Occipital lobe (tissue), 2 donors: Measurements from ENCODE around the gene RAD9A. TPM values are rescaled to one million over a fixed set of nuclear protein-coding genes. Genes with fewer than 3 reads are reported as not detected.

ENCODE experiments used
- DNase-seq: peaks from one replicate; lab custom pipeline; 2025; lab: John Stamatoyannopoulos, UW
- total RNA-seq: library from RNA; depleted of rRNA; stranded (reverse); fragments of >200 nt; gene quantifications from one replicate; pipeline ENCODE4 v1.2.3, GENCODE V29; 2014

RAD9A gene
- total RNA-seq, 1 donor from 2014 or later = 14.0 TPM

- DNase-seq = no peak
Observed at GRCh38 chr11:67408437-67409200, 16.8 kb downstream of the RAD9A start.

DNA sequence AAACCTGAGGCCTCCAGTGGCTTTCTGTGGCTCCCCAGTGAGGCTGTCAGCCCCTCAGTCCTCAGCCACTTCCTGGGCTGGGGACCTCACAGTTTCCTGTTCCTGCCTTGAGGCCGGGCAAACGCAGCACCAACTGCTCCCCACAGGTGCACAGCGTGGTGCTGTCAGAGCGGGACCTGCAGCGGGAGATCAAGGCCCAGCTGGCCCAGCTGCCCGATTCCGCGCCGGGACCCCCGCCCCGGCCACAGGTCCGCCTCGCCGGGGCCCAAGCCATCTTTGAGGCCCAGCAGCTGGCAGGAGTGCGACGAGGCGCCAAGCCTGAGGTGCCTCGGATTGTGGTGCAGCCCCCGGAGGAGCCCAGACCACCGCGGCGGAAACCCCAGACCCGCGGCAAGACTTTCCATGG, 17.5 kb downstream of the RAD9A start:
- DNase-seq = no peak

GRCh38 chr11:67409781-67410368, 18.1 kb downstream of the RAD9A start:
- no peak for DNase-seq

DNA sequence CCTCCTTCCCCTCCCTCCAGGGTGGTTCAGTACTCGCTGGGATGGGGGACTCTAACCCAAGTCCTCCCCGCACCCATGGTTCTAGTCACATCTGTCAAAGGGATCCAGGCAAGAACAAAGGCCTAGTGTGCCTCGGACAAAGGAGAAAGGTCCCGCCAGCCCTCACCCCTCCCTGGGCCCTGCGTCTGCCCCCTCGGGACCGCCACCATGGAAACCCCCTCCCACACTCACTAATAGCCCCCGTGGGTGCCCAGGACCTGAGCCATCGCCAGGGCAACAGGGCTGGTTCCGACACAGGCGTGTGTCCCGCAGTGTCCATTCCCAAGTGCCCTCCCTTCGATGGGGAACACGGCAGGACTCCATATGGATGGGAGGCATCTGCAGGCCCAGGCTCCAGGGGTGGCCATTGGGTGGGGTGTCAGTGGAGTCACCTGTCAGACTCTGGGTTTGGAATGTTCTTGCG, 18.6 kb downstream of the RAD9A start:
- peak; percentile 77 for DNase-seq

DNA sequence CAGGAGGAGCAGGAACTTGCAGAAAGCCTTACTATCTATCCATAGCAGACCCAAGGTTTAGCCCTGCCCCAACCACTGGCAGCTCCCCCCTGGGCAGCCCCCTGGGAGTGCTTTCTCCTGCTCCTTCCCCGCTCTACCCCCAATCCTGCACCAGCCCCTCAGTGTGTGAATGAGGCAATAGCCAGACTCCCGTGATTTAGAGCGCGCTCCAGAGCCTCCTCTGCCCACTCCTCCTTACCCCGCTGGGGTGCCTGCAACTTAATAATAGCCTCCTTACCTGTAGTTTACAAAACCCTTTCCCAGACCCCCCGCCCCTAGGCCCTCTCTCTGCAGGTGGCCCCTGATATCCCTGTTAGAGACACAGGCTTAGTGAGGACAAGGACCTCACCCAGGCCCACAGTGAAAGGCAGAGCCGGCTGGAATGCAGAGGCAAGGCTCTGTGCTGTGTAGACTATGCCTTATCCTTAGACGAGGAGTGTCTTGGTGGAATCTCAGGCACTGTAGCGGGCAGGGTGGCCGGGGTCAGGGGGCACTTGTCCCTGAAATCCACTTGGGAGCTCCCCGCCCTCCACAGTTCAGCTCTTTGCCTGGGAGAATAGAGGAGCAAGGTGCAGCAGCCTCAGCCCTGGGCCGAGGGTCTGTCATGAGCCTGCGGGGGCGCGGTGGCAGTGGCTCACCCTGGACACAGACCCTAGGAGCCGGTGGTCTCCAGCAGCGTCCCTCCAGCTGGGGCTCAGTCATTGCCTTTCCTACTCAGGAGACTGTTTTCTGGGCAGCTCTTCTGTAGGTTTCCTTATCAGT, 19.4 kb downstream of the RAD9A start:
- DNase-seq = no peak

DNA sequence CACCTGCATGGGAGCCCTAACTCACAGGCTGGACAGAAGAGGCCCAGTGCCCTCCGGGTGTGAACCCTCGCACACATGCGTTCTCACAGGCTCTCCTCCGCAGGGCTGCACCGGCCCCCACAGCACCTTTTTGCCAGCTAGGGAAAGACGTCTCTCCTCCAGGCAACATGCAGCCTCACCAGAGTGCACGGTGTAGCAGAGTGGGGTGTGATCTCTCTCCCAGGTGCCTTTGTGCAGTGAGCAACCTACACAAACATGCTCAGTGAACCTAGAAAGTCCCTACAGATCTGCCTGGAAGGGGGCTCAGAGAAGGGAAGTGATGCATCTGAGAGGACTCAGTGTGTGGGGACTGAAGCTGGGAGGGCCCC, 20.0 kb downstream of the RAD9A start:
- DNase-seq = no peak

- no peak for DNase-seq
Observed at GRCh38 chr11:67412495-67413179, 20.9 kb downstream of the RAD9A start.

- DNase-seq = no peak
Observed at GRCh38 chr11:67413266-67413849, 21.6 kb downstream of the RAD9A start.

DNA sequence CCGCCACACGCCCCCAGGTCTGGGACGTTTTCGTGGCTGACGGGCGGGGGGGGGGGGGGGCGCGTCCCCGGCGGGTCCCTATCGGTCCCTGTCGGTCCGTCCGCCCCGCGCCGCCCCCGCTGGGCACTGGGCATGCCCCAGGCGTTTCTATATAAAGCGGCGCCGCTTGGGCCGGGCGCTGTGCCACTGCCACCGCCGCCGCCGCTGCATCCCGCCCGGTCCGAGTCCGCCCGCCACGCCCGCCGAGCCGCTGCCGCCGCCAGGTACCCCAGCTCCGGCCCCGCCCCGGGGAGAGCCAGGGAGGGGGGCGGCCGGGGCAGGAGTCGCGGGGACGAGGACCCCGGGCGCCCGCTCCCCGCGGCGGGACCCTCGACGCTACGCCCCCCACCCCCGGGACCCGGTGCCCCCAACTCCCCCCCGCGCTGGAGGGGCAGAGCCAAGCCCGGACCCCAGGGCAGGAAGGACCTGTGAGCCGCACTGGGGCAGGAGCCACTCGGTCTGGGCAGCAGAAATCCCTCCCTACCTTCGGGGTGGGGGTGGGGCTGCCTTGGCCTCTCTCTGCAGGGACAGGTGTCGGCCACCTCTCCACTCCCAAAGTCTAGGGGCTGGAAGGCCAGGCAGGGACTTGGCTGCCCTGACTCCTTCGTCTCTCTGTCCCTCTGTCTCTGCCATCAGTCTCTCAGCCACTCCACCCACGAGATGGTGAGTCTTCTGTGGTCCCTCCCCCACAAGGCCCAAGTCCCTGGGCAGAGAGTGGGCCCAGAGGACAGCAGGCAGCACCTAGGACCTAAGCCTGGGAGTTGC, 23.9 kb downstream of the RAD9A start, which contains the start of gene CARNS1:
Gene CARNS1 (plus strand): TSS at position 178 of the 804 bp plus-strand sequence. CDS start 522 bp downstream, at position 700.
- no peak for DNase-seq

DNA sequence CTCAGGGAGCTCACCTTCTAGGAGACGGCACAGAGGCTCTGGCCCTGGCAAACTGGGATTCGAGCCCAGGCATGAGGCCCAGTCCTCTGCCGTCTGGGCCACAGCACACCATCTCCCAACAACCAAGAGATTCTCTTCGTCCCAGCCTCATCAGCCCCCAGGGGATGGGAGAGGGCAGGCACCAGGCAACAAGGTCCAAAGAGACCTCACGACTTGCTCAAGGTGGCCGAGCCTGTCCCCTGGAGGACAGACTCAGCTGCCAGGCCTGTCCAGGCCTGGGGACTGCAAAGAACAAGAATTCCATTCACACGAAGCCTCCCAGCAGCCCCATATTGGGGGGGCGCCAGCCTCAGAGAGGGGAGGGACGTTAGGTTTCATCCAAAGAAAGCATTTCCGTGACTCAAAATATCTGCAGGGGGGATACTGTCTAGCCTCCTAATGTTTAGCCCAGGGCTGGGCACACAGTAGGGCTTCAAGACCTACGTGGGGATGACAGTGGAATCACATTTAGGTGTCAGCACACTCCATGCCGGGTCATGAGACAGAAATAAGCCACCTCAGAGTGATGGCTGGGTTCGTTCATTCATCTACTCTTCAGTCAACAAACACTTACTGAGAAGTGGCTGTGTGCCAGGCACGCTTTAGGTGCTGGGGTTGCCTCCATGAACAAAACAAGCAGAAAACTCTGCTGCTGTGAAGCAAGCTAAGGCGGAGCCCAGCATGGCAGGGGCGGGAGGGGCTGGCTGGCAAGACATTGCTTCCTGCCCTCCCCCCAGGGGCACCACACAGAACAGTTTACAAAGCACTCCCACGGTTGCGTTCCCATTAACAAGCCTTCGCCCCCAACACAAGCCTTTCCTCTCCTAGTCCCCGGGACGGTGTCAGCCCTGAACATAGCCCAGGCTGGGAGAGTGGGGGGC, 24.9 kb downstream of the RAD9A start:
- DNase-seq = no peak

GRCh38 chr11:67417425-67417824, 25.6 kb downstream of the RAD9A start:
- no peak for DNase-seq

DNA sequence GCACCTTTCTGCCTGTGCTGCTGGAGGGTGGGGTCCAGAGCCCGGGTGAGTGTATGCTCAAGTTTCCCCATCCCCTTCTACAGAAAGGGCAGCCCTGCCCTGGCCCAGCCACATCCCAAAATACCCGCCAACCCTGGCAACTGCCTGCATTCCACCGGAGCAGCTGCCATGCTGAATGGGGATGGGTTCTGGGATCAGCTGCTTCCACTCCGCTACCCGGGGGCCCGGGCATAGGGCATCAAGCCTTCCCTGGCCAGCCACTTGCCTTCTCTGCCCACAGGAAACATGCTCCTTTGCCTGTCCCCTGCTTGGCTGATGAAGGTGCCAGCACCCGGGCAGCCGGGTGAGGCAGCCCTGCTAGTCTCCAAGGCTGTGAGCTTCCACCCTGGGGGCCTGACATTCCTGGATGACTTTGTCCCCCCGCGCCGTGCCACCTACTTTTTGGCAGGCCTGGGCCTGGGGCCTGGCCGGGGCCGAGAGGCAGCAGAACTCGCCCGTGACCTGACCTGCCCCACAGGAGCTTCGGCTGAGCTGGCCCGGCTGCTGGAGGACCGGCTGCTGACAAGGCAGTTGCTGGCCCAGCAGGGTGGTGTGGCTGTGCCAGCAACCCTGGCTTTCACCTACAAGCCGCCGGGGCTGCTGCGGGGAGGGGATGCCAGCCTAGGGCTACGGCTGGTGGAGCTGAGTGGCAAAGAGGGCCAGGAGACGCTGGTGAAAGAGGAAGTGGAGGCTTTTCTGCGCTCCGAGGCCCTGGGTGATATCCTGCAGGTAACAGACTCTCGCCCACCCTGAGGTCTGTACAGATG, 26.9 kb downstream of the RAD9A start:
- no peak for DNase-seq

GRCh38 chr11:67419325-67420049, 27.7 kb downstream of the RAD9A start:
- no peak for DNase-seq

- no peak for DNase-seq
Observed at GRCh38 chr11:67420147-67420645, 28.4 kb downstream of the RAD9A start.

- peak; percentile 90 for DNase-seq
Observed at GRCh38 chr11:67420646-67421429, 29.1 kb downstream of the RAD9A start.

GRCh38 chr11:67421430-67422031, 29.7 kb downstream of the RAD9A start:
- DNase-seq = no peak
